Prostate gland (tissue), 2 donors: ENCODE results near the gene ZMYND19. TPM values are rescaled to one million over a fixed set of nuclear protein-coding genes. Genes with fewer than 3 reads are reported as not detected.

Experiments
- DNase-seq: peaks from one replicate; pipeline ENCODE4 v3.0.0-alpha.2; 2019; ENCODE audit warnings: low spot score
- H3K27ac ChIP-seq, 2 donors: fragments of 200-600 bp; sonication (generic); 2 replicates each; pipeline ENCODE4 v1.5.1; 2017 to 2019
- H3K27me3 ChIP-seq: fragments of 200-600 bp; sonication (generic); replicated peaks from 2 replicates; pipeline ENCODE4 v1.5.1; 2019; ENCODE audit not compliant: insufficient read depth
- H3K36me3 ChIP-seq, 2 donors: fragments of 200-600 bp; sonication (generic); 1 replicate in 1 of 2; 2 replicates in 1 of 2; pipeline versions ENCODE4 v1.5.1 to v1.8.1; 2017 to 2019
- H3K4me1 ChIP-seq: fragments of 200-600 bp; sonication (generic); replicated peaks from 2 replicates; pipeline ENCODE4 v1.5.1; 2019
- H3K4me3 ChIP-seq, 2 donors: fragments of 200-600 bp; sonication (generic); 2 replicates each; pipeline ENCODE4 v1.5.1; 2017 to 2019
- H3K9me3 ChIP-seq: fragments of 200-600 bp; sonication (generic); 2 replicates; pipeline ENCODE4 v1.5.1; 2017
- POLR2A ChIP-seq: fragments of 450-650 bp; IDR thresholded peaks from one replicate; pipeline ENCODE4 v1.6.1; 2016; ENCODE audit warnings: antibody characterized with exemption, mild to moderate bottlenecking
- POLR2AphosphoS5 ChIP-seq: sonication (generic); formaldehyde crosslinking; IDR thresholded peaks from one replicate; pipeline ENCODE4 v1.6.1; 2017; ENCODE audit warnings: antibody characterized with exemption
- WGBS: methylation state at CpG from one replicate; pipeline ENCODE4 v1.1.5; 2018; 5-methylcytosine and 5-hydroxymethylcytosine counted together
- intact Hi-C: fragments of 100-400 bp; cut with DNase I; formaldehyde crosslinking; loops from one replicate; pipeline ENCODE4 v1.14.2; 2022
- total RNA-seq, 2 donors: library from RNA; depleted of rRNA; stranded (reverse); fragments of >200 nt; gene quantifications; one replicate each; pipeline ENCODE4 v1.1.0, GENCODE V29; 2016
- TF ChIP-seq, protein P1 (sequence below), 4 experiments: fragments of 200-600 bp in 2 of 4; fragments of 450-650 bp in 2 of 4; sonication (generic) in 2 of 4; IDR thresholded peaks; 1 replicate in 3 of 4; 2 replicates in 1 of 4; pipeline ENCODE4 v1.5.1; 2016 to 2019; ENCODE audit warnings: antibody characterized with exemption in 4 of 4, mild to moderate bottlenecking in 2 of 4, moderate library complexity in 2 of 4

ZMYND19 gene
- total RNA-seq, 2 donors from 2014 or later, result 20.8 to 34.8 TPM

- Histone ChIP-seq H3K9me3 (no peaks in the 10 kb centered on the region), H3K36me3 (no peaks in the 10 kb centered on the region), H3K27me3 (no peaks in the 10 kb centered on the region), H3K27ac (peak overlapping the region; percentile 84 to 85), H3K4me3 (peak overlapping the region; percentile 61 to 76), H3K4me1 (peaks cover 21% of the 10 kb centered on the region)
- WGBS, result 1% methylated on average over 44 of the region's 58 CpGs
- intact Hi-C loops, result no loop called here
- TF ChIP-seq, protein P1, sequence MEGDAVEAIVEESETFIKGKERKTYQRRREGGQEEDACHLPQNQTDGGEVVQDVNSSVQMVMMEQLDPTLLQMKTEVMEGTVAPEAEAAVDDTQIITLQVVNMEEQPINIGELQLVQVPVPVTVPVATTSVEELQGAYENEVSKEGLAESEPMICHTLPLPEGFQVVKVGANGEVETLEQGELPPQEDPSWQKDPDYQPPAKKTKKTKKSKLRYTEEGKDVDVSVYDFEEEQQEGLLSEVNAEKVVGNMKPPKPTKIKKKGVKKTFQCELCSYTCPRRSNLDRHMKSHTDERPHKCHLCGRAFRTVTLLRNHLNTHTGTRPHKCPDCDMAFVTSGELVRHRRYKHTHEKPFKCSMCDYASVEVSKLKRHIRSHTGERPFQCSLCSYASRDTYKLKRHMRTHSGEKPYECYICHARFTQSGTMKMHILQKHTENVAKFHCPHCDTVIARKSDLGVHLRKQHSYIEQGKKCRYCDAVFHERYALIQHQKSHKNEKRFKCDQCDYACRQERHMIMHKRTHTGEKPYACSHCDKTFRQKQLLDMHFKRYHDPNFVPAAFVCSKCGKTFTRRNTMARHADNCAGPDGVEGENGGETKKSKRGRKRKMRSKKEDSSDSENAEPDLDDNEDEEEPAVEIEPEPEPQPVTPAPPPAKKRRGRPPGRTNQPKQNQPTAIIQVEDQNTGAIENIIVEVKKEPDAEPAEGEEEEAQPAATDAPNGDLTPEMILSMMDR (IDR thresholded peaks at IDR 0.05), result no peak
- peak; percentile 13 for TF ChIP-seq POLR2A
- DNase-seq, result no peak
Measured at GRCh38 chr9:137619240-137620047, 29.1 kb upstream of the ZMYND19 start.

GRCh38 chr9:137618105-137619067 is 28.1 kb upstream of the ZMYND19 start, which contains the start of gene EHMT1:
EHMT1 (plus strand) TSS chr9:137619005; CDS start chr9:137619029, 24 bp downstream.
- Histone ChIP-seq H3K27me3 (no peaks in the 10 kb centered on the region), H3K9me3 (no peaks in the 10 kb centered on the region), H3K36me3 (peaks cover 0 to 6% of the 10 kb centered on the region in 2 donors), H3K4me3 (peak within 1 kb of the TSS; percentile 76 to 87), H3K27ac (peak within 1 kb of the TSS; percentile 84 to 85), H3K4me1 (peaks cover 24% of the 10 kb centered on the region)
- TF ChIP-seq, protein P1 (IDR thresholded peaks at IDR 0.05), result peak in 1 of 4 experiments; percentile 23
- TF ChIP-seq POLR2AphosphoS5 (peak; percentile 26), POLR2A (peak; percentile 57)
- peak; percentile 77 for DNase-seq
- WGBS, result under 1% methylated on average over 52 of the region's 94 CpGs
- intact Hi-C loops, result no loop called here

GRCh38 chr9:137615387-137615871 is 25.1 kb upstream of the ZMYND19 start:
- H3K36me3 ChIP-seq, result peaks cover 0 to 6% of the 10 kb centered on the region in 2 donors
- TF ChIP-seq POLR2A (no peak), POLR2AphosphoS5 (no peak)
- TF ChIP-seq, protein P1 (IDR thresholded peaks at IDR 0.05), result no peak
- H3K27me3 ChIP-seq, result no peaks in the 10 kb centered on the region
- intact Hi-C loops, result no loop called here
- 86% methylated on average over 15 of the region's 19 CpGs for WGBS
- H3K4me1 ChIP-seq, result peaks cover 41% of the 10 kb centered on the region
- H3K4me3 ChIP-seq, result no peak overlapping the region
- H3K27ac ChIP-seq, result peak overlapping the region; percentile 20 to 88
- no peaks in the 10 kb centered on the region for H3K9me3 ChIP-seq
- DNase-seq, result no peak

GRCh38 chr9:137614631-137615386 is 24.5 kb upstream of the ZMYND19 start:
- Histone ChIP-seq H3K27me3 (no peaks in the 10 kb centered on the region), H3K4me1 (peaks cover 35% of the 10 kb centered on the region), H3K4me3 (no peak overlapping the region), H3K36me3 (peaks cover 0 to 6% of the 10 kb centered on the region in 2 donors), H3K9me3 (no peaks in the 10 kb centered on the region), H3K27ac (peak overlapping the region; percentile 20 to 88)
- TF ChIP-seq POLR2AphosphoS5 (no peak), POLR2A (no peak)
- TF ChIP-seq, protein P1 (IDR thresholded peaks at IDR 0.05), result no peak
- no peak for DNase-seq
- WGBS, result 92% methylated on average over 23 of the region's 25 CpGs
- intact Hi-C loops, result no loop called here
